ENCODE data around the gene STXBP6.

STXBP6 gene

GRCh38 chr14:24802236-24802635 lies 247.7 kb downstream of the STXBP6 start:
- no peak for TF ChIP-seq CTCF (IDR thresholded peaks at IDR 0.05)

- no peak for TF ChIP-seq CTCF (IDR thresholded peaks at IDR 0.05)
These were observed 248.9 kb downstream of the STXBP6 start for GRCh38 chr14:24801024-24801423.

GRCh38 chr14:24798911-24799462 lies 251.0 kb downstream of the STXBP6 start:
- no peak for TF ChIP-seq CTCF (IDR thresholded peaks at IDR 0.05)

GRCh38 chr14:24795406-24795805 lies 254.5 kb downstream of the STXBP6 start:
- TF ChIP-seq CTCF (IDR thresholded peaks at IDR 0.05) = no peak

- no peak for TF ChIP-seq CTCF (IDR thresholded peaks at IDR 0.05)
These were observed 255.2 kb downstream of the STXBP6 start for GRCh38 chr14:24794644-24795305.

- no peak for TF ChIP-seq CTCF (IDR thresholded peaks at IDR 0.05)
These were observed 259.8 kb downstream of the STXBP6 start for GRCh38 chr14:24790196-24790595.

- no peak for TF ChIP-seq CTCF (IDR thresholded peaks at IDR 0.05)
These were observed 260.5 kb downstream of the STXBP6 start for GRCh38 chr14:24789378-24789884.

All from LNCAP (cell line).